ENCODE measurements around the gene RPL27.

DNA sequence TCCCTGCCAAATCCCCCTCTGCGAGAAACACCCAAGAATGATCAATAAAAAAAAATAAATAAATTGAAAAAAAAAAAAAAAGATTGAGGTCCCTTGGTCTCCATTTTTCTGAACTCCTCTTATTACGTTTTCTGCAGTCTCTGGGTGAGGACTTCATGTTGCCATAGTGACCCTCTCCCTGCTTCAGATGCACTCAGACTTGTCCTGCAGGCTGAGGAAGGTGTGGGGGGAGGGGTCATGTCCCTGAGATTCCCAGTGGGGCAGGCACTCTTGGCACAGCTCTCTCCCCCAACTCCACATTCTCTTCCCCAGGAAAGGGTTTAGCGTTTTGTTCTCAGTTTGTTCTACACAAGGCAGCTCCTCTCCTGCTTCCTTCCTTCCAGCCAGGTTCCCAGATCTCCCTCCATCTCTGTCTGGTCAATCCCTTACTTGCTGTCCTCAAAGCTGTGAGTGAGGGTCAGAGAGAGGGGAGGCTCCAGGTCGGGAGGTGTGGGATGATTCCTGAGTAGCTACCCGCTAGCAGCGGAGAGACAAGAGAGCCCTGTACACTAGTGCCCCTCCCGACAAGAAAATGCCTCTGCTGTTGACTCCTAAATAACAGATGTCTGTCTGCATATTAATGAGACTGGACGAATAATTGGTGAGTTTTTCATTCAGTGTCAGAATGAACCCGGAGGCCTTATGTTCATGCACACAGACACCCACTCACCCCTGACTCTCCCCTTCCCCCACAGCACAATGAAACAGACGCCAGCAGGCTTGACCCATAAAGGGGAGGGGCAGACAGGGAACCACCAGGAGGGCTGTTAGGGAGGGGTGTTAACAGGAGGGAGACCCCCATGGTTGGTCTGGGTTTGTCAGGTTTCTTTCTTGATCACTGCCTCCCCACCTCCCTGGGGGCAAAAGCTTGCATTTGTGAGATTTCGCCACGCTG, 36.0 kb downstream of the RPL27 start:
- TF ChIP-seq, protein P1, sequence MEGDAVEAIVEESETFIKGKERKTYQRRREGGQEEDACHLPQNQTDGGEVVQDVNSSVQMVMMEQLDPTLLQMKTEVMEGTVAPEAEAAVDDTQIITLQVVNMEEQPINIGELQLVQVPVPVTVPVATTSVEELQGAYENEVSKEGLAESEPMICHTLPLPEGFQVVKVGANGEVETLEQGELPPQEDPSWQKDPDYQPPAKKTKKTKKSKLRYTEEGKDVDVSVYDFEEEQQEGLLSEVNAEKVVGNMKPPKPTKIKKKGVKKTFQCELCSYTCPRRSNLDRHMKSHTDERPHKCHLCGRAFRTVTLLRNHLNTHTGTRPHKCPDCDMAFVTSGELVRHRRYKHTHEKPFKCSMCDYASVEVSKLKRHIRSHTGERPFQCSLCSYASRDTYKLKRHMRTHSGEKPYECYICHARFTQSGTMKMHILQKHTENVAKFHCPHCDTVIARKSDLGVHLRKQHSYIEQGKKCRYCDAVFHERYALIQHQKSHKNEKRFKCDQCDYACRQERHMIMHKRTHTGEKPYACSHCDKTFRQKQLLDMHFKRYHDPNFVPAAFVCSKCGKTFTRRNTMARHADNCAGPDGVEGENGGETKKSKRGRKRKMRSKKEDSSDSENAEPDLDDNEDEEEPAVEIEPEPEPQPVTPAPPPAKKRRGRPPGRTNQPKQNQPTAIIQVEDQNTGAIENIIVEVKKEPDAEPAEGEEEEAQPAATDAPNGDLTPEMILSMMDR (IDR thresholded peaks at IDR 0.05), result no peak
- no peak for TF ChIP-seq EP300 (IDR thresholded peaks at IDR 0.05)
- no peak for TF ChIP-seq POLR2A (IDR thresholded peaks at IDR 0.05)

Measured in sigmoid colon (tissue), 4 donors.